Fibroblast of skin of scalp (primary cell): ENCODE data around the gene XPNPEP2. TPM values are rescaled to one million over a fixed set of nuclear protein-coding genes. Genes with fewer than 3 reads are reported as not detected.
A peak's percentile ranks its signal among the peaks of the same experiment; 100 is the strongest.

ENCODE experiments used
- DNase-seq: peaks from one replicate; pipeline ENCODE4 v3.0.0-alpha.2; 2013
- polyA plus RNA-seq, 2 experiments: library from polyadenylated mRNA; unstranded; fragments of 120-200 nt; gene quantifications; one replicate each; pipeline ENCODE4 v1.2.1, GENCODE V29; 2013; ENCODE audit not compliant: insufficient read length in 2 of 2

XPNPEP2 gene
- polyA plus RNA-seq (2013, experiment 1 of 2; ENCODE audit: insufficient read length) = 1.8 TPM
- 1.6 TPM for polyA plus RNA-seq (2013, experiment 2 of 2; ENCODE audit: insufficient read length)

GRCh38 chrX:129738466-129739308 lies at the start of gene XPNPEP2:
Gene XPNPEP2 (plus strand): TSS chrX:129738979. CDS start chrX:129739214, 235 bp downstream.
- peak; percentile 80 for DNase-seq

GRCh38 chrX:129689796-129690195 lies 49.0 kb upstream of the XPNPEP2 start:
- DNase-seq = no peak

- DNase-seq = peak; percentile 26
Measured at GRCh38 chrX:129690435-129690834, 48.3 kb upstream of the XPNPEP2 start.

- DNase-seq = no peak
Measured at GRCh38 chrX:129693354-129693753, 45.4 kb upstream of the XPNPEP2 start.

- no peak for DNase-seq
Measured at GRCh38 chrX:129694805-129695204, 44.0 kb upstream of the XPNPEP2 start.

GRCh38 chrX:129695535-129695934 lies 43.2 kb upstream of the XPNPEP2 start:
- no peak for DNase-seq

GRCh38 chrX:129695937-129696336 lies 42.8 kb upstream of the XPNPEP2 start:
- DNase-seq = no peak

- no peak for DNase-seq
Measured at GRCh38 chrX:129696463-129697155, 42.2 kb upstream of the XPNPEP2 start.

- DNase-seq = no peak
Measured at GRCh38 chrX:129697204-129697829, 41.5 kb upstream of the XPNPEP2 start.

- no peak for DNase-seq
Measured at GRCh38 chrX:129698150-129698549, 40.6 kb upstream of the XPNPEP2 start.

GRCh38 chrX:129700536-129700935 lies 38.2 kb upstream of the XPNPEP2 start:
- no peak for DNase-seq

- DNase-seq = peak; percentile 71
Measured at GRCh38 chrX:129701624-129702069, 37.1 kb upstream of the XPNPEP2 start.

- DNase-seq = no peak
Measured at GRCh38 chrX:129704491-129704890, 34.3 kb upstream of the XPNPEP2 start.

- DNase-seq = no peak
Measured at GRCh38 chrX:129705377-129705925, 33.3 kb upstream of the XPNPEP2 start.

- no peak for DNase-seq
Measured at GRCh38 chrX:129705988-129706387, 32.8 kb upstream of the XPNPEP2 start.

- peak; percentile 27 for DNase-seq
Measured at GRCh38 chrX:129706400-129707072, 32.2 kb upstream of the XPNPEP2 start.

- no peak for DNase-seq
Measured at GRCh38 chrX:129714581-129714980, 24.2 kb upstream of the XPNPEP2 start.

GRCh38 chrX:129716507-129716906 lies 22.3 kb upstream of the XPNPEP2 start:
- DNase-seq = no peak

GRCh38 chrX:129717892-129718291 lies 20.9 kb upstream of the XPNPEP2 start:
- DNase-seq = peak; percentile 86

- no peak for DNase-seq
Measured at GRCh38 chrX:129718676-129719075, 20.1 kb upstream of the XPNPEP2 start.

- DNase-seq = no peak
Measured at GRCh38 chrX:129719268-129719667, 19.5 kb upstream of the XPNPEP2 start.

- DNase-seq = no peak
Measured at GRCh38 chrX:129719931-129720530, 18.7 kb upstream of the XPNPEP2 start.
